ENCODE results near the gene BICD2. TPM values are rescaled to one million over a fixed set of nuclear protein-coding genes. Genes with fewer than 3 reads are reported as not detected.

BICD2 gene
- total RNA-seq, 1 experiment from 2014 or later, result 30.3 TPM

- DNase-seq (ENCODE audit: low spot score), result no peak
- in situ Hi-C loops (cut with HindIII; ENCODE audit: low sequenced_read_pairs), result no loop called here
Observed at GRCh38 chr9:92752812-92753404, 11.7 kb downstream of the BICD2 start.

- DNase-seq (ENCODE audit: low spot score), result no peak
- in situ Hi-C loops (cut with HindIII; ENCODE audit: low sequenced_read_pairs), result no loop called here
Observed at GRCh38 chr9:92749934-92750315, 14.7 kb downstream of the BICD2 start.

- DNase-seq (ENCODE audit: low spot score), result no peak
- in situ Hi-C loops (cut with HindIII; ENCODE audit: low sequenced_read_pairs), result no loop called here
Observed at GRCh38 chr9:92749071-92749933, 15.3 kb downstream of the BICD2 start.

GRCh38 chr9:92748233-92748497 is 16.5 kb downstream of the BICD2 start:
- in situ Hi-C loops (cut with HindIII; ENCODE audit: low sequenced_read_pairs), result no loop called here
- no peak for DNase-seq (ENCODE audit: low spot score)

- in situ Hi-C loops (cut with HindIII; ENCODE audit: low sequenced_read_pairs), result no loop called here
- DNase-seq (ENCODE audit: low spot score), result no peak
Observed at GRCh38 chr9:92747459-92748232, 17.0 kb downstream of the BICD2 start.

GRCh38 chr9:92746567-92747458 is 17.8 kb downstream of the BICD2 start:
- no peak for DNase-seq (ENCODE audit: low spot score)
- in situ Hi-C loops (cut with HindIII; ENCODE audit: low sequenced_read_pairs), result no loop called here

GRCh38 chr9:92745881-92746280 is 18.8 kb downstream of the BICD2 start:
- in situ Hi-C loops (cut with HindIII; ENCODE audit: low sequenced_read_pairs), result no loop called here
- no peak for DNase-seq (ENCODE audit: low spot score)

GRCh38 chr9:92745331-92745730 is 19.3 kb downstream of the BICD2 start:
- in situ Hi-C loops (cut with HindIII; ENCODE audit: low sequenced_read_pairs), result no loop called here
- no peak for DNase-seq (ENCODE audit: low spot score)

GRCh38 chr9:92740969-92741368 is 23.7 kb downstream of the BICD2 start:
- in situ Hi-C loops (cut with HindIII; ENCODE audit: low sequenced_read_pairs), result no loop called here

GRCh38 chr9:92740446-92740961 is 24.1 kb downstream of the BICD2 start:
- DNase-seq (ENCODE audit: low spot score), result no peak
- in situ Hi-C loops (cut with HindIII; ENCODE audit: low sequenced_read_pairs), result no loop called here

More at GRCh38 chr9:92740969-92741368, 23.7 kb downstream of the BICD2 start:
- no peak for DNase-seq (ENCODE audit: low spot score)

GRCh38 chr9:92740009-92740408 is 24.6 kb downstream of the BICD2 start:
- DNase-seq (ENCODE audit: low spot score), result no peak
- in situ Hi-C loops (cut with HindIII; ENCODE audit: low sequenced_read_pairs), result no loop called here

- in situ Hi-C loops (cut with HindIII; ENCODE audit: low sequenced_read_pairs), result no loop called here
- no peak for DNase-seq (ENCODE audit: low spot score)
Observed at GRCh38 chr9:92739346-92739970, 25.2 kb downstream of the BICD2 start.

- no peak for DNase-seq (ENCODE audit: low spot score)
Observed at GRCh38 chr9:92738661-92739081, 26.0 kb downstream of the BICD2 start.

GRCh38 chr9:92737611-92738299 is 26.9 kb downstream of the BICD2 start:
- DNase-seq (ENCODE audit: low spot score), result no peak
- in situ Hi-C loops (cut with HindIII; ENCODE audit: low sequenced_read_pairs), result no loop called here

More at GRCh38 chr9:92738661-92739081, 26.0 kb downstream of the BICD2 start:
- in situ Hi-C loops (cut with HindIII; ENCODE audit: low sequenced_read_pairs), result no loop called here

GRCh38 chr9:92737216-92737606 is 27.4 kb downstream of the BICD2 start:
- DNase-seq (ENCODE audit: low spot score), result no peak
- in situ Hi-C loops (cut with HindIII; ENCODE audit: low sequenced_read_pairs), result no loop called here

GRCh38 chr9:92736563-92737215 is 27.9 kb downstream of the BICD2 start:
- in situ Hi-C loops (cut with HindIII; ENCODE audit: low sequenced_read_pairs), result no loop called here
- DNase-seq (ENCODE audit: low spot score), result no peak

- in situ Hi-C loops (cut with HindIII; ENCODE audit: low sequenced_read_pairs), result no loop called here
Observed at GRCh38 chr9:92735636-92736562, 28.7 kb downstream of the BICD2 start.

More at GRCh38 chr9:92735636-92736562, 28.7 kb downstream of the BICD2 start:
- no peak for DNase-seq (ENCODE audit: low spot score)

All from G401 (cell line).